Measurements from ENCODE around the gene HMGXB4. TPM values are rescaled to one million over a fixed set of nuclear protein-coding genes. Genes with fewer than 3 reads are reported as not detected.

The HMGXB4 gene
- total and polyA plus RNA-seq, 4 donors, result 4.0 to 9.9 (median 7.5) TPM

DNA sequence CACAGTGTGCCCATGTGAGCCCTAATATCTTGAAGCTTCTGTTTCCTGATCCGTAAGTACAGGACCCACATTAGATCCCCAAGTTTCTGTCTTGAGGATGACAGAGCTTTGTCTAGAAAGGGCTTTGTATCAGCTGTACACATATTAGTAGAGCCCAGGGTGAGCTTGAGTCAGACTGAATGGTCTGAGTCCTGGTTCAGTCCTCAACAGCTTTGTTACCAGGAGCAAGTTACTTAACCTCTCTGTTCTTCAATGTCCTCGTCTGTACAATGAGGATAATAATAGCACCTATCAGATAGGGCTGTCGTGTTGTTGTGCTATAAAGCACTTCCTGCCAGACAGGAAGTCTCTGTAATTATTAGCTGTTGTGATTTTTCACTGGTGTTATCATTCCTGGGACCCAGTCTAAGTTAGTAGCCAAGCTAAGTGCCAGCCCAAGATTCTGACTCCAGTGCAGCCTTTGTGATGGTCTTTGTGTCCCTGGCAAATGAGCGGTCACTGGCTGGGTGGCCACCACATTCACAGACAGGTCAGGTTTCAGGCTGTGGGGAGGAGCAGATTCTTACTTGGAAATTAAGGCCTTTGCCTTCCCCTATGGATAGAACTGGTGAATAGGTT lies 49.2 kb downstream of the HMGXB4 start (continued):
- TF ChIP-seq HNF4G (IDR thresholded peaks at IDR 0.05), result no peak
- no peak for TF ChIP-seq FOXA1 (IDR thresholded peaks at IDR 0.05)
- TF ChIP-seq TAF1 (conservative IDR thresholded peaks at IDR 0.05), result no peak
- TF ChIP-seq YY1 (IDR thresholded peaks at IDR 0.05), result no peak
- TF ChIP-seq, protein P1, sequence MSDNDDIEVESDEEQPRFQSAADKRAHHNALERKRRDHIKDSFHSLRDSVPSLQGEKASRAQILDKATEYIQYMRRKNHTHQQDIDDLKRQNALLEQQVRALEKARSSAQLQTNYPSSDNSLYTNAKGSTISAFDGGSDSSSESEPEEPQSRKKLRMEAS (IDR thresholded peaks at IDR 0.05), result no peak
- TF ChIP-seq GABPA (IDR thresholded peaks at IDR 0.05 in 1 of 2, conservative IDR thresholded peaks at IDR 0.05 in 1 of 2), result no peak
- no peak for TF ChIP-seq SP1 (IDR thresholded peaks at IDR 0.05)
- TF ChIP-seq, protein P2, sequence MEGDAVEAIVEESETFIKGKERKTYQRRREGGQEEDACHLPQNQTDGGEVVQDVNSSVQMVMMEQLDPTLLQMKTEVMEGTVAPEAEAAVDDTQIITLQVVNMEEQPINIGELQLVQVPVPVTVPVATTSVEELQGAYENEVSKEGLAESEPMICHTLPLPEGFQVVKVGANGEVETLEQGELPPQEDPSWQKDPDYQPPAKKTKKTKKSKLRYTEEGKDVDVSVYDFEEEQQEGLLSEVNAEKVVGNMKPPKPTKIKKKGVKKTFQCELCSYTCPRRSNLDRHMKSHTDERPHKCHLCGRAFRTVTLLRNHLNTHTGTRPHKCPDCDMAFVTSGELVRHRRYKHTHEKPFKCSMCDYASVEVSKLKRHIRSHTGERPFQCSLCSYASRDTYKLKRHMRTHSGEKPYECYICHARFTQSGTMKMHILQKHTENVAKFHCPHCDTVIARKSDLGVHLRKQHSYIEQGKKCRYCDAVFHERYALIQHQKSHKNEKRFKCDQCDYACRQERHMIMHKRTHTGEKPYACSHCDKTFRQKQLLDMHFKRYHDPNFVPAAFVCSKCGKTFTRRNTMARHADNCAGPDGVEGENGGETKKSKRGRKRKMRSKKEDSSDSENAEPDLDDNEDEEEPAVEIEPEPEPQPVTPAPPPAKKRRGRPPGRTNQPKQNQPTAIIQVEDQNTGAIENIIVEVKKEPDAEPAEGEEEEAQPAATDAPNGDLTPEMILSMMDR (IDR thresholded peaks at IDR 0.05; ENCODE audit: low read depth, low read length, missing input control), result no peak
- TF ChIP-seq RXRA (IDR thresholded peaks at IDR 0.05), result no peak
- TF ChIP-seq NR2F2 (IDR thresholded peaks at IDR 0.05), result no peak
- no peak for TF ChIP-seq JUND (IDR thresholded peaks at IDR 0.05)

DNA sequence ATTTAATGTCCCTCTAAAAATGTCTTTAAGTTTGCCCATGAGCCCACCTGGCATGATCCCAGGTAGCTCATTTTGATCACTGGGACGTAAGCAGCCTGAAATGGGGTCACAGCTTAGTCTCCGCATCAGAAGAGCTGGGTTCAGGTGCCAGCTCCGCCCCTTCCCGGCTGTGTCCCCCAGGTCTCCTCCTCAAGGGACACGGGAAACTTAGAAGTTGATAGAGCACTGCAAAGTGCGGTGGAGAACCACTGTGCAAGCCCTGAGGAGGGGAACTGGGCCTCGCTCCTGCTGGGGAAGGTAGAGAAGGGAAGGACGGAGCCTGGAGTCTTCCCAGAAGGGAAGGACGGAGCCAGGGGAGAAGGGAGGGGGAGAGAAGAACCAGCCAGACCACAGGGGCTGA lies 50.1 kb downstream of the HMGXB4 start:
- Histone ChIP-seq H3K9me3 (ENCODE audit: control insufficient read depth in 4 of 4, low read length in 3 of 4) (no peaks in the 10 kb centered on the region), H3K4me1 (ENCODE audit: control insufficient read depth in 4 of 4, insufficient read depth in 4 of 4, low read length in 3 of 4) (peaks cover 7 to 38% (median 21%) of the 10 kb centered on the region in 4 donors), H3K4me3 (ENCODE audit: low read depth in 1 of 3, low read length in 3 of 3) (no peak overlapping the region), H3K9ac (ENCODE audit: low read depth in 1 of 2, low read length in 2 of 2) (no peak overlapping the region), H3K27me3 (ENCODE audit: control insufficient read depth in 4 of 4, insufficient read depth in 4 of 4, low read length in 3 of 4) (no peaks in the 10 kb centered on the region), H3K27ac (ENCODE audit: low read depth in 1 of 2, low read length in 2 of 2) (no peak overlapping the region), H3K36me3 (ENCODE audit: control insufficient read depth in 4 of 4, insufficient read depth in 3 of 4, low read depth in 1 of 4, low read length in 3 of 4) (no peaks in the 10 kb centered on the region)
- 91% methylated on average over 9 of the region's 9 CpGs for WGBS
- DNase-seq (ENCODE audit: low spot score), result no peak
- TF ChIP-seq, protein P3, sequence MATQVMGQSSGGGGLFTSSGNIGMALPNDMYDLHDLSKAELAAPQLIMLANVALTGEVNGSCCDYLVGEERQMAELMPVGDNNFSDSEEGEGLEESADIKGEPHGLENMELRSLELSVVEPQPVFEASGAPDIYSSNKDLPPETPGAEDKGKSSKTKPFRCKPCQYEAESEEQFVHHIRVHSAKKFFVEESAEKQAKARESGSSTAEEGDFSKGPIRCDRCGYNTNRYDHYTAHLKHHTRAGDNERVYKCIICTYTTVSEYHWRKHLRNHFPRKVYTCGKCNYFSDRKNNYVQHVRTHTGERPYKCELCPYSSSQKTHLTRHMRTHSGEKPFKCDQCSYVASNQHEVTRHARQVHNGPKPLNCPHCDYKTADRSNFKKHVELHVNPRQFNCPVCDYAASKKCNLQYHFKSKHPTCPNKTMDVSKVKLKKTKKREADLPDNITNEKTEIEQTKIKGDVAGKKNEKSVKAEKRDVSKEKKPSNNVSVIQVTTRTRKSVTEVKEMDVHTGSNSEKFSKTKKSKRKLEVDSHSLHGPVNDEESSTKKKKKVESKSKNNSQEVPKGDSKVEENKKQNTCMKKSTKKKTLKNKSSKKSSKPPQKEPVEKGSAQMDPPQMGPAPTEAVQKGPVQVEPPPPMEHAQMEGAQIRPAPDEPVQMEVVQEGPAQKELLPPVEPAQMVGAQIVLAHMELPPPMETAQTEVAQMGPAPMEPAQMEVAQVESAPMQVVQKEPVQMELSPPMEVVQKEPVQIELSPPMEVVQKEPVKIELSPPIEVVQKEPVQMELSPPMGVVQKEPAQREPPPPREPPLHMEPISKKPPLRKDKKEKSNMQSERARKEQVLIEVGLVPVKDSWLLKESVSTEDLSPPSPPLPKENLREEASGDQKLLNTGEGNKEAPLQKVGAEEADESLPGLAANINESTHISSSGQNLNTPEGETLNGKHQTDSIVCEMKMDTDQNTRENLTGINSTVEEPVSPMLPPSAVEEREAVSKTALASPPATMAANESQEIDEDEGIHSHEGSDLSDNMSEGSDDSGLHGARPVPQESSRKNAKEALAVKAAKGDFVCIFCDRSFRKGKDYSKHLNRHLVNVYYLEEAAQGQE (IDR thresholded peaks at IDR 0.05), result no peak
- TF ChIP-seq GABPA (IDR thresholded peaks at IDR 0.05 in 1 of 2, conservative IDR thresholded peaks at IDR 0.05 in 1 of 2), result no peak
- TF ChIP-seq RXRA (IDR thresholded peaks at IDR 0.05), result no peak
- TF ChIP-seq YY1 (IDR thresholded peaks at IDR 0.05), result no peak
- TF ChIP-seq NR2F2 (IDR thresholded peaks at IDR 0.05), result no peak
- no peak for TF ChIP-seq SP1 (IDR thresholded peaks at IDR 0.05)
- no peak for TF ChIP-seq RAD21 (IDR thresholded peaks at IDR 0.05)
- TF ChIP-seq FOXA2 (IDR thresholded peaks at IDR 0.05), result no peak
- TF ChIP-seq, protein P4, sequence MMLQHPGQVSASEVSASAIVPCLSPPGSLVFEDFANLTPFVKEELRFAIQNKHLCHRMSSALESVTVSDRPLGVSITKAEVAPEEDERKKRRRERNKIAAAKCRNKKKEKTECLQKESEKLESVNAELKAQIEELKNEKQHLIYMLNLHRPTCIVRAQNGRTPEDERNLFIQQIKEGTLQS (IDR thresholded peaks at IDR 0.05), result no peak
- no peak for TF ChIP-seq TAF1 (conservative IDR thresholded peaks at IDR 0.05)
- TF ChIP-seq, protein P5, sequence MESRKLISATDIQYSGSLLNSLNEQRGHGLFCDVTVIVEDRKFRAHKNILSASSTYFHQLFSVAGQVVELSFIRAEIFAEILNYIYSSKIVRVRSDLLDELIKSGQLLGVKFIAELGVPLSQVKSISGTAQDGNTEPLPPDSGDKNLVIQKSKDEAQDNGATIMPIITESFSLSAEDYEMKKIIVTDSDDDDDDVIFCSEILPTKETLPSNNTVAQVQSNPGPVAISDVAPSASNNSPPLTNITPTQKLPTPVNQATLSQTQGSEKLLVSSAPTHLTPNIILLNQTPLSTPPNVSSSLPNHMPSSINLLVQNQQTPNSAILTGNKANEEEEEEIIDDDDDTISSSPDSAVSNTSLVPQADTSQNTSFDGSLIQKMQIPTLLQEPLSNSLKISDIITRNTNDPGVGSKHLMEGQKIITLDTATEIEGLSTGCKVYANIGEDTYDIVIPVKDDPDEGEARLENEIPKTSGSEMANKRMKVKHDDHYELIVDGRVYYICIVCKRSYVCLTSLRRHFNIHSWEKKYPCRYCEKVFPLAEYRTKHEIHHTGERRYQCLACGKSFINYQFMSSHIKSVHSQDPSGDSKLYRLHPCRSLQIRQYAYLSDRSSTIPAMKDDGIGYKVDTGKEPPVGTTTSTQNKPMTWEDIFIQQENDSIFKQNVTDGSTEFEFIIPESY (IDR thresholded peaks at IDR 0.05), result no peak
- TF ChIP-seq, protein P2 (IDR thresholded peaks at IDR 0.05; ENCODE audit: low read depth, low read length, missing input control), result no peak
- no peak for TF ChIP-seq JUND (IDR thresholded peaks at IDR 0.05)
- TF ChIP-seq FOXA1 (IDR thresholded peaks at IDR 0.05), result no peak
- TF ChIP-seq HNF4A (conservative IDR thresholded peaks at IDR 0.05), result no peak

Measured in liver (tissue), 9 donors.